GM21528 (cell line): ENCODE results near the gene JTB.
"Not testable (repeated sequence)": the region's sequence is repeated elsewhere in the genome, so short reads cannot be mapped to it uniquely, and the experiment has no call there.

Experiments used
- ATAC-seq: cut with Tn5 transposase; IDR thresholded peaks from one replicate; pipeline ENCODE4 v1.9.1; 2021; ENCODE audit warnings: mild to moderate bottlenecking, moderate library complexity; ENCODE audit not compliant: unreplicated experiment, low FRiP score

Gene JTB

GRCh38 chr1:153977250-153978240, at the start of gene JTB:
Gene JTB, minus strand, starts transcription at chr1:153977674. Its CDS starts 422 bp downstream, at chr1:153977252.
- peak; percentile 60 for ATAC-seq

GRCh38 chr1:154019940-154020339, 42.5 kb upstream of the JTB start:
- ATAC-seq, result no peak

GRCh38 chr1:154019269-154019668, 41.8 kb upstream of the JTB start:
- ATAC-seq, result no peak

- ATAC-seq, result no peak
Measured at GRCh38 chr1:154014154-154014907, 36.9 kb upstream of the JTB start.

GRCh38 chr1:154012543-154012942, 35.1 kb upstream of the JTB start:
- ATAC-seq, result not testable (repeated sequence)

GRCh38 chr1:154012129-154012528, 34.7 kb upstream of the JTB start:
- ATAC-seq, result no peak

- no peak for ATAC-seq
Measured at GRCh38 chr1:154006136-154006535, 28.7 kb upstream of the JTB start.

DNA sequence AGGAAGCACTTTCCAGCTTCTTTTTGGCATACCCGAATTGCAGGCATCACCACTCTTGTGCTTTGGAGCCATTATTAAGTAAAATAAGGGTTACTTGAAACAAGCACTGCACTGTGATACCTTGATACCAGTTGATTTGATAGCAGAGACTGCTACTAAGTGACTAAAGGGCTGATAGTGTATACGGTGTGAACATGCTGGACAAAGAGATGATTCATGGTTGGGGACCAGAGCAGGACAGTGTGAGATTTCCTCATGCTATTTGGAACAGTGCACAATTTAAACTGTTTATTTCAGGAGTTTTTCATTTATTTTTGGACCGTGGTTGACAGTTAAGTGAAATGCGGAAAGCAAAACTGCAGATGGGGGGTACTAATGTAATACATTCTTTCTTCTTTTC, 22.9 kb upstream of the JTB start:
- ATAC-seq, result no peak

DNA sequence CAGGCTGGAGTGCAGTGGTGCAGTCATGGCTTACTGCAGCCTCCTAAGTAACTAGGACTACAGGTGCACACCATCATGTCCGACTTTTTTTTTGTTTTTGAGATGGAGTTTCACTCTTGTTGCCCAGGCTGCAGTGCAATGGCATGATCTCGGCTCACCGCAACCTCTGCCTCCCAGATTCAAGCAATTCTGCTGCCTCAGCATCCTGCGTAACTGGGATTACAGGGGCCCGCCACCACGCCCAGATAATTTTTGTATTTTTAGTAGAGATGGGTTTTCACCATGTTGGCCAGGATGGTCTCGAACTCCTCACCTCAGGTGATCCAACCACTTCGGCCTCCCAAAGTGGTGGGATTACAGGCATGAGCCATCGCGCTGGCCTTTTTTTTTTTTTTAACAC, 19.4 kb upstream of the JTB start:
- ATAC-seq, result not testable (repeated sequence)

GRCh38 chr1:153995640-153996039, 18.2 kb upstream of the JTB start:
- ATAC-seq, result no peak

DNA sequence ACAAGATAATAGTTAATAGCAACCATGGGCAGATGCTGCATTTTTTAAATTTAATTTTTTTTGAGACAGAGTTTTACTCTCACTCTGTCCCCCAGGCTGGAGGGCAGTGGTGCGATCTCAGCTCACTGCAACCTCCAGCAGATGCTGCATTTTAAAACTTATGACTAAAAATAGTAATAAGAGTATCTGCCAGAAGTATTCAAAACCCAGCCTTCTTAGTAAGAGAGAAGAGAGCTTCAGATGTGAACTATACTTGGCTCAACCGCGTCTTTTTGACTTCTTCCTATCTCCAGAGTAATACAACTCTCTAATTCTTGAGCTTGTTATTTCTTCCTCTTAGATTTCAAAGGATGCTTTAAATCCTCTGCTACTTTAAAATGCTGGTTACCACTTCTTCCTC, 17.7 kb upstream of the JTB start:
- no peak for ATAC-seq

- ATAC-seq, result no peak
Measured at GRCh38 chr1:153991806-153992205, 14.3 kb upstream of the JTB start.

DNA sequence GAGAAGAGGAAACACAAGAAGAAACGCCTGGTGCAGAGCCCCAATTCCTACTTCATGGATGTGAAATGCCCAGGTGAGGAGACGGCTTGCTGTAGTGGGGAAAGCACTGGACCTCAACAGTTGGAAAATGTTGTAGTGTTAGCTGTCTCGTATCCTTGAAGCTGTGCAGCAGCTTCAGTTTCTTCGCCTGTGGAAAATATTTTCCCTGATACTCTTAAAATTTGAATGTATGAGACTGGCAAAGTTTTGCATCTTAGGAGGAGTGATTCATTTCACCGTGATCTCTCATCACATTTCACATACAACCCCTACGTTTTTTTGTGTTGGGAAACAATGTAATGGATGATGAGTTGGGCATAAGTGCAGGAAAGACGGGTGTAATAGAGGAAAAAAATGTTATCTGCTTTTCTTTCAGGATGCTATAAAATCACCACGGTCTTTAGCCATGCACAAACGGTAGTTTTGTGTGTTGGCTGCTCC, 13.7 kb upstream of the JTB start:
- no peak for ATAC-seq

GRCh38 chr1:153990468-153991150, 13.1 kb upstream of the JTB start, which contains the start of gene RPS27:
Gene RPS27, plus strand, starts transcription at chr1:153990762. Its CDS starts 35 bp downstream, at chr1:153990797.
- ATAC-seq, result peak; percentile 68

DNA sequence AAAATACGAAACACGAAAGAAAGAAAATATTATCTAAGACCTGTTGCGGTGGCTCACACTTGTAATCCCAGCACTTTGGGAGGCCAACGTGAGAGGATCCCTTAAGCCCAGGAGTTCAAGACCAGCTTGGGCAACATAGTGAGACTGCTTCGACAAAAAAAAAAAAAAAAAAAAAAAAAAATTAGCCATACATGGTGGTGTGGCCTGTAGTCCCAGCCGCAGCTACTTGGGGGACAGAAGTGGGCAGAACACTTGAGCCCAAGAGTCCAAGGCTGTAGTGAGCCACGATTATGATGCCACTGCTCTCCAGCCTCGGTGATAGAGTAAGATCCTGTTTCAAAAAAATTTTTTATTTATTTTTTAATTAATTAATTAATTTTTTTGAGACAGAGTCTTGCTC, 10.1 kb upstream of the JTB start:
- ATAC-seq, result no peak

DNA sequence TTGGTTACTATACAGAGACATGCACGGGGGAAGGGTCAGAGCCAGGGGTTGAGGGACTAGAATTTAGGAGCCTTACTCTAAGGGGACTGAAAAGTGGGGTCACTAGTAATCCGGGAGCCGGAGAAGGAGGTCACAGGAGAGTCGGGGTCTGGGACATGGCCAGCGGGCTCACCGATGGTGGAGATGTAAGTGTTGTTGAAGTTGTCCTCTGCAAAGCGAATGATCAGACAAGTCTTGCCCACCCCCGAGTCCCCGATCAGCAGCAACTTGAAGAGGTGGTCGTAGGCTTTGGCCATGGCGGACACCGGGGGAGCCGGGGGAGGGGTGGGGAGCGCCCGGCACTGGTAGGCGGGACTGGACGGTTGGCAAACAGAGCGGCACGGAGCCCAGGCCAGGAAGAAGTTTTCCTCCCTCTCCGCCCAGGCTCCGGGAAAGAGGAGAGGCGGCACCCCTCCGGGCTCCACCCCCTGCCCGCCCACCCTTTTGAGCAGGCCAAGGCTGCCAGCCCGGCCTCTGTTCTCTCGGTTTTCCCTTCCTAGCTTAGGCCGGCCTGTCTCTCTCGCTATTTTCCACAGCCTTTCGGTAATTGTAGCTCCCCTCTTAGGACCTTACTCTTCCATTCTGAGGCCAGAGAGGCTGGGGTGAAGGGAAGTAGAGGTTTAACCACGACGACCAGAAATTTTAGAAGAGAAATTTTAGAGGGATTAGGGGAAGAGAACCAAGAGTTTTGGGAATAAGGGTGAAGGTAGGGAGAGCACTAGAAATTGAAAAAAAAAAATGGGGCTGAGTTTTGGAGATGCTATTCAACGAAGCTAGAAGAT, 8.7 kb upstream of the JTB start, which contains the start of gene RAB13:
TSS of gene RAB13 (minus strand) at position 399 of the 821 bp plus-strand sequence. CDS start at position 296, 103 bp downstream.
- ATAC-seq, result no peak

DNA sequence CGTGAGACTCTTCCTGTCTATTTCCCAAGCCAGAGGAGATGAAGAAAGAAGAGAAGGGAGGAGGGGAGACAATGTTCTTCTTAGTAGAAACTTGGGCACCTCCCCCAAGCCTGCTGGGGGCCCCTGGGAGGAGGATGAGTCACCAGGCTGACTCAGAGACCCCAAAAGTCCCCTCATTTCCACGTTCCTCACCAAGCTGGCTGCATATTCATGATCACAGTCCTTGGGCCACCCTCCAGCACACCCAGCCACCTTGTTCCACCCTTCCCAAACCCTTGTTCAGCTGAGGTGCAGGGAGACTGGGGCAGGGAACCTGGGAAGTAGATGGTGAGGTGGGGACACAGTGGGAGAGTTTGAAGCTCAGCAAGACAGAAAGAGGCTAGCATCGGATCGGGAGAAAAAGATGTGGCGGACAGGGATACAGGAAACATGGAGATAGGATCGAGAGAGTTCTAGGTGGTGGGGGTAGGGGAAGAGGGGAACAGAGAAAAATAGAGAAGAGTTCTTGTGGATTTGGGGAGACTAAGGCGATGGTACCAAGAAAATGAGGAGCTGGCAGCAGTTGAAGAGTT, 8.0 kb upstream of the JTB start:
- ATAC-seq, result no peak

GRCh38 chr1:153984123-153984894, 6.8 kb upstream of the JTB start:
- ATAC-seq, result no peak
